ENCODE measurements around the gene DNM2. TPM values are rescaled to one million over a fixed set of nuclear protein-coding genes. Genes with fewer than 3 reads are reported as not detected.
"Not testable (repeated sequence)": the region's sequence is repeated elsewhere in the genome, so short reads cannot be mapped to it uniquely, and the experiment has no call there.

The DNM2 gene
- total RNA-seq, 1 donor from 2014 or later, result 71.1 TPM

DNA sequence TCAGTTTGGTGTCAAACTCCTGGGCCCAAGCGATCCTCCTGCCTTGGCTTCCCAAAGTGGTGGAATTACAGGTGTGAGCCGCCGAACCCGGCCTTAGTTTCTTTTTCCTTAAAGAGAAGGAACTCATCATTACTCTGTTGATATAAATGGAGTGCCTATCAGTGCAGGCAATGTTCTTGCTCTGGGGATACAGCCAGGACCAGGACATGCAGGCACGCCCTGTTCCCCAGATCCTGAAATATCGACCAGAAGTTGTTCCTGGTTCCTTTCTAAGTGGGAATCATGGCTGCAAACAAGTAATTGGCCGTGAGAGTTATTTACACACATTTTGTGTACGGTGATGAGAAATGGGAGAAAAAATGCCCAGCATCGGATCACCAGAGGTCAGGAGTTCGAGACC lies 8.4 kb downstream of the DNM2 start:
- no peak for DNase-seq

- no peak for DNase-seq
Measured at GRCh38 chr19:10727685-10728201, 9.9 kb downstream of the DNM2 start.

GRCh38 chr19:10729411-10729810 lies 11.5 kb downstream of the DNM2 start:
- DNase-seq, result no peak

GRCh38 chr19:10730932-10731331 lies 13.1 kb downstream of the DNM2 start:
- DNase-seq, result no peak

GRCh38 chr19:10735741-10736140 lies 17.9 kb downstream of the DNM2 start:
- no peak for DNase-seq

DNA sequence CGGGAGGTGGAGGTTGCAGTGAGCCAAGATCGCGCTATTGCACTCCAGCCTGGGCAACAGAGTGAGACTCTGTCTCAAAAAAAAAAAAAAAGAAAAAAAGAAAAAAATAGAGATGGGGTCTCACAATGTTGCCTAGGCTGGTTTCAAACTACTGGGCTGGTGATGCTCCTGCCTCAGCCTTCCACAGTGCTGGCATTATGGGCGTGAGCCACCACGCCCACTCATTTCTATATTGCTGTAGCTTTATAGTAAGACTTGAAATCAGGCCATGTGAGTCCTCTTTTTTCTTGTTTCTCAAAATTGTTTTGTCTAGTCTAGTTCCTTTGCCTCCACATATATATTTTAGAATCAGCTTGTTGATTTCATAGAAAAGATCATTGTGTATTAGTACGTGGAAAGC lies 18.3 kb downstream of the DNM2 start:
- no peak for DNase-seq

GRCh38 chr19:10736916-10737551 lies 19.2 kb downstream of the DNM2 start:
- DNase-seq, result no peak

- DNase-seq, result no peak
Measured at GRCh38 chr19:10737722-10738121, 19.8 kb downstream of the DNM2 start.

DNA sequence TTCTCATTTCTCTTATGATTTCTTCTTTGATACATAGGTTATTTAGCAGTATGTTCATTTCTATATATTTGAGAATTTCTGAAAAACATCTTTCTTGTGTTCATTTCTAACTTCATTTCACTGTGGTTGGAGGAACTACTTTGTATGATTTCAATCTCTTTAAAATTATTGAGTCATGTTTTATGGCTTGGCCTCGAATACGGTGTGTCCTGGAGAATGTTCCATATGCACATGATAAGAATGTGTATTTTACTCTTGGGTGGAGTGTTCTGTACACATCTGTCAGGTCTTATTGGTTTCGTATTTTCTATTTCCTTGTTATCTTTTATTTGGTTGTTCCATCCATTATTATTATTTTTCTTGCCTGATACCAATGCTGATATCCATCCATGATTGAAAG lies 22.9 kb downstream of the DNM2 start:
- DNase-seq, result no peak

GRCh38 chr19:10742476-10742875 lies 24.6 kb downstream of the DNM2 start:
- DNase-seq, result no peak

- no peak for DNase-seq
Measured at GRCh38 chr19:10744253-10744798, 26.4 kb downstream of the DNM2 start.

DNA sequence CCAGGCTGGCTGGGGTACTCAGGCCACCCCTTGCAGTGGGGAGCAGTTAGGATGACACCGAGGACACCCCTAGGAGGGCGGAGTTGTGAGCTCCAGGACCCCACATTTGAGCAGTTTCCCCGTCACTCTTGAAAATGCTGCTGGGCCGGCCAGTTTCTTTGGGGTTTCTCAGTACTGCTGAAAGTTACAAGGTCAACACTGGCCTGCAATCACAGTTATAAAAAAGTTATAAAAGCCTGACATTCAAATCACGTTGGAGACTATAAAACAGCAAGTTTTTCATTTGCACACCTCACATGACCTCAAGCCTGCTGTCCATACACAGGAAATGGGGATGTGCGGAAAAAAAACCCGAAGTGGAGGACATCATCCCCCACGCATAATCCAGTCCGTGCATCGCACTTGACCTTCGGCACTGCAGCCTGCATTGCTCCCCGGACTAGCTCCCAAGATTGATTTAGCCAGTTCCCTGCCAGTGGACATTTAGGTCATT lies 27.0 kb downstream of the DNM2 start:
- no peak for DNase-seq

- DNase-seq, result not testable (repeated sequence)
Measured at GRCh38 chr19:10746437-10746836, 28.6 kb downstream of the DNM2 start.

DNA sequence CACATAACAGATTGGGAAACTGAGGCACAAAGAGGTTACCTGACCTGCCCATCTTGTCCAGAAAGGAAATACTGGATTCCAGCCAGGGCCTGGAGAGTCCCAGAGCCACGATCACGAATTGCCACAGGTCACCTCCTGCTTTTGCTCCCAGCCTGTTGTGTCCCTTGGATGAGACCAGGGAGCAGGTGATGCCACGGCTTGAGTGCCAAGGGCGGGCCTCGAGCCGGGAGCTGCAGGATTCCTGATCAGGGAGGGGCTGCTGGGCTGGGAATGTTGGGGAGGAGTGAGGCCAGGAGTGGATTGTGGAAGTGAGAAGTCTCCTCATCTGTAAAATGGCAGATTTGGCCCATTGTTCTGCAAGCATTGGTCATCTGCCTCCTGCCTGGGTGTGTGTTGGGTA lies 29.4 kb downstream of the DNM2 start:
- no peak for DNase-seq

DNA sequence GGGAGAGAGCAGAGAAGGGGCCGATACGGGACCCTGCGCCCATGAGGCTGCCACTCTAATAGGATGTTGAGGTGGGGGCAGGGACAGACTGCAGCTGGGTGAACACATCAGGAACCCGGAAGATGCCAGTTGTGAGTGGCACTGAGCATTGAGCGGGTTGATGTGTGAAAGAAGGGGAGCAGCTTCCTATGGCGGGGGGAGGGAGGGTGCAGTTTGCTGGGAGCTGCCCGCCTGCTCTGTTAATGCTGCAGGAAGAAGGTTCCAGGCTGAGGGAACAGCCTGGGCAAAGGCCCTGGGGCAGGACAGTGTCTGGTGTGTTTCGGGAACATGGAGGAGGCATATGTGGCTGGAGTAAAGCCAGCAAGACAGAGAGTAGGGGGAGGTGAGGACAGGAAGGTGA lies 29.8 kb downstream of the DNM2 start:
- no peak for DNase-seq

DNA sequence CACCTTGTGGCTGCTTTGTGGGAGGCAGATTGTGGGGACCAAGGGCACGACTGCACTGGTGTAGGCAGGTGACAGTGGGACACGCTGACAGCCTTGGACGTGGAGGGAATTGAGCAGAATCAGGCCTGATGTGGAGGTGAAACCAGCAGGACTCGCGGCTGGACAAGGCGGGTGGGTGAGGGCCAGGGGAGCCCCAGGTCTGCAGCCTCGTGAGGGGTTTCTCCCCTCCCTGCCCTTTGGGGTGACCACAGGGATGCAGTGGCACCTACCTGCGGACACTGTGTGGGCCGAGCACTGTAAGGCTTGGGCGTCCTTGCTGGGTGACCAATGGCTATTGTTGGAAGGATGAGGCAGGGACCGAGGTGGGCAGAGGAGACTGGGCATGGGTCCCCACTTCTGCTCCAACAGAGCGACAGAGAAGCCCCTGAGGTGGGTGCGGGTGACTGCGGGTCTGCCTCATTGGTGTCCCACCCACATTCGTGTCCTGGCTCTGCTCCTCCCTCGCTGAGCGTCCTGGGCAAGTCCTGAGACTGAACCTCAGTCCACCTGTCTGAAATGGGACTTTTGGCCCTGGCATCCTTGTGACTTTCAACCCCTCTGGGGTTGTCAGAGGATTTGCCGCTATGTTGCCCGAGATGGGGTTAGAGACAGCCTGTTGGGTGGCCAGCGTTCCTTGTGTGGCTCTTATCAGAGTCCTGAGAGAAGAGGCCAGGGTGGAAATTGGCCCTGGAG lies 30.5 kb downstream of the DNM2 start:
- no peak for DNase-seq

GRCh38 chr19:10748927-10749434 lies 31.1 kb downstream of the DNM2 start:
- DNase-seq, result no peak

GRCh38 chr19:10749435-10750384 lies 31.8 kb downstream of the DNM2 start:
- DNase-seq, result no peak

- DNase-seq, result no peak
Measured at GRCh38 chr19:10751109-10751953, 33.5 kb downstream of the DNM2 start.

- DNase-seq, result no peak
Measured at GRCh38 chr19:10752237-10752912, 34.5 kb downstream of the DNM2 start.
